Endothelial cell of umbilical vein (primary cell): ENCODE results near the gene ARL8B. TPM values are rescaled to one million over a fixed set of nuclear protein-coding genes. Genes with fewer than 3 reads are reported as not detected.

Source experiments
- BruUV-seq: library from RNA; stranded (reverse); fragments of 400-500 nt; replicated peaks from 2 replicates; lab custom pipeline; 2021; lab: Mats Ljungman, UMichigan
- CTCF ChIA-PET: fragments of 300-600, 350-600 bp; sonication (Branson Sonifier 250); formaldehyde crosslinking; loops from one replicate; lab custom pipeline; 2021; ENCODE audit warnings: antibody characterized with exemption, inconsistent platforms; lab: Charles Lee
- POLR2A ChIA-PET: fragments of 300-600, 350-600 bp; sonication (Branson Sonifier 250); formaldehyde crosslinking; loops from one replicate; lab custom pipeline; 2021; ENCODE audit warnings: antibody characterized with exemption, inconsistent platforms; lab: Charles Lee
- DNase-seq: peaks from one replicate; pipeline ENCODE4 v3.0.0-alpha.2; 2011; ENCODE audit warnings: low read depth, low spot score
- FAIRE-seq: peaks from 2 replicates; lab custom pipeline; 2011; peaks lifted over from hg19 to GRCh38; lab: Jason Lieb, UNC
- H2AFZ ChIP-seq: 2 replicates; pipeline ENCODE4 v1.6.0; 2012; ENCODE audit warnings: low read depth, low read length, control low read depth, inconsistent platforms
- H3K27ac ChIP-seq: 2 replicates; pipeline ENCODE4 v1.5.1; 2011; ENCODE audit warnings: low read depth, mild to moderate bottlenecking, control low read depth, low read length, moderate library complexity; ENCODE audit not compliant: insufficient read depth
- H3K27me3 ChIP-seq, 2 experiments: 2 replicates each; pipeline versions ENCODE4 v1.6.0 to v1.6.1; 2011; ENCODE audit warnings: low read length in 2 of 2, mixed read lengths in 1 of 2; ENCODE audit not compliant: control insufficient read depth in 2 of 2, insufficient read depth in 2 of 2
- H3K36me3 ChIP-seq, 2 experiments: 2 replicates in 1 of 2; 3 replicates in 1 of 2; pipeline ENCODE4 v1.5.1; 2011; ENCODE audit warnings: low read length in 2 of 2, mild to moderate bottlenecking in 1 of 2, moderate library complexity in 1 of 2; ENCODE audit not compliant: control insufficient read depth in 2 of 2, insufficient read depth in 2 of 2; ENCODE audit errors: extremely low read depth in 1 of 2
- H3K4me1 ChIP-seq: 3 replicates; pipeline ENCODE4 v1.5.1; 2011; ENCODE audit warnings: mild to moderate bottlenecking, low read length; ENCODE audit not compliant: control insufficient read depth, insufficient read depth; ENCODE audit errors: extremely low read depth
- H3K4me2 ChIP-seq: 2 replicates; pipeline ENCODE4 v1.6.1; 2011; ENCODE audit warnings: low read length, control low read depth, mixed read lengths; ENCODE audit not compliant: insufficient read depth
- H3K4me3 ChIP-seq, 3 experiments: fragments of 200-600 bp in 1 of 3; sonication (generic), shearing (Covaris generic) in 1 of 3; replicated peaks in 1 of 3; 2 replicates each; pipeline ENCODE4 v1.5.1; 2011 to 2016; ENCODE audit warnings: control low read depth in 3 of 3, low read length in 3 of 3, mild to moderate bottlenecking in 2 of 3, inconsistent platforms in 1 of 3, low read depth in 1 of 3, moderate library complexity in 1 of 3; ENCODE audit not compliant: insufficient read depth in 1 of 3
- H3K79me2 ChIP-seq: 2 replicates; pipeline ENCODE4 v1.6.0; 2012; ENCODE audit warnings: low read length, inconsistent platforms; ENCODE audit not compliant: control insufficient read depth, insufficient read depth
- H3K9ac ChIP-seq: replicated peaks from 2 replicates; pipeline ENCODE3; 2011; ENCODE audit warnings: low read length, control low read depth; ENCODE audit not compliant: insufficient read depth; ENCODE audit errors: extremely low read depth
- H3K9me1 ChIP-seq: replicated peaks from 3 replicates; pipeline ENCODE4 v1.6.0; 2011; ENCODE audit warnings: mild to moderate bottlenecking, low read length; ENCODE audit not compliant: control insufficient read depth, insufficient read depth; ENCODE audit errors: extremely low read depth
- H3K9me3 ChIP-seq: replicated peaks from 2 replicates; pipeline ENCODE4 v1.5.1; 2012; ENCODE audit warnings: low read length, inconsistent platforms; ENCODE audit not compliant: control insufficient read depth, insufficient read depth
- H4K20me1 ChIP-seq: replicated peaks from 2 replicates; pipeline ENCODE3; 2011; ENCODE audit warnings: mild to moderate bottlenecking, low read length; ENCODE audit not compliant: control insufficient read depth, insufficient read depth; ENCODE audit errors: extremely low read depth
- FOS ChIP-seq: IDR thresholded peaks from 2 replicates; pipeline ENCODE4 v1.6.1; 2011; ENCODE audit warnings: mild to moderate bottlenecking, low read length, moderate library complexity, borderline replicate concordance; ENCODE audit not compliant: insufficient read depth
- POLR2AphosphoS5 ChIP-seq: IDR thresholded peaks from 2 replicates; pipeline ENCODE4 v1.6.1; 2012; ENCODE audit warnings: low read depth, mild to moderate bottlenecking, control low read depth, low read length, moderate library complexity; ENCODE audit not compliant: insufficient read depth
- dilution Hi-C: fragments of 300-500 bp; cut with MboI; formaldehyde crosslinking; loops from one replicate; pipeline ENCODE4 v1.15.0; 2019; ENCODE audit warnings: low sequenced_read_pairs; ENCODE audit not compliant: extremely low pct_ligation_motif_present
- intact Hi-C: fragments of 100-400 bp; cut with micrococcal nuclease; formaldehyde crosslinking; loops from one replicate; pipeline ENCODE4 v1.10.0; 2022
- polyA plus RNA-seq, 4 experiments: library from polyadenylated mRNA; depleted of rRNA in 3 of 4; stranded (reverse) in 3 of 4; unstranded in 1 of 4; fragments of >200 nt; gene quantifications; 2 replicates each; pipeline versions ENCODE4 v1.2.1 to v1.2.3, GENCODE V29; 2011 to 2012; ENCODE audit warnings: missing spikeins in 1 of 4
- total RNA-seq: library from RNA; stranded (reverse); gene quantifications from 2 replicates; pipeline ENCODE4 v1.2.3, GENCODE V29; 2021
- TF ChIP-seq, protein P1 (sequence below), 2 donors: IDR thresholded peaks; 1 replicate in 1 of 2; 2 replicates in 1 of 2; pipeline ENCODE4 v1.5.1; 2011; ENCODE audit warnings: low read length in 2 of 2, mild to moderate bottlenecking in 2 of 2, moderate library complexity in 2 of 2, control low read depth in 1 of 2, inconsistent platforms in 1 of 2, low read depth in 1 of 2; ENCODE audit not compliant: insufficient read depth in 1 of 2; ENCODE audit errors: extremely low read depth in 1 of 2
- TF ChIP-seq, protein P2 (sequence below): IDR thresholded peaks from 2 replicates; pipeline ENCODE4 v1.6.1; 2011; ENCODE audit not compliant: insufficient read depth, insufficient read length

Gene ARL8B
- total and polyA plus RNA-seq, 2 donors (not counting 3 experiments of a cell fraction or from before 2014, with no cell fraction given), result 32.1 to 58.2 TPM

DNA sequence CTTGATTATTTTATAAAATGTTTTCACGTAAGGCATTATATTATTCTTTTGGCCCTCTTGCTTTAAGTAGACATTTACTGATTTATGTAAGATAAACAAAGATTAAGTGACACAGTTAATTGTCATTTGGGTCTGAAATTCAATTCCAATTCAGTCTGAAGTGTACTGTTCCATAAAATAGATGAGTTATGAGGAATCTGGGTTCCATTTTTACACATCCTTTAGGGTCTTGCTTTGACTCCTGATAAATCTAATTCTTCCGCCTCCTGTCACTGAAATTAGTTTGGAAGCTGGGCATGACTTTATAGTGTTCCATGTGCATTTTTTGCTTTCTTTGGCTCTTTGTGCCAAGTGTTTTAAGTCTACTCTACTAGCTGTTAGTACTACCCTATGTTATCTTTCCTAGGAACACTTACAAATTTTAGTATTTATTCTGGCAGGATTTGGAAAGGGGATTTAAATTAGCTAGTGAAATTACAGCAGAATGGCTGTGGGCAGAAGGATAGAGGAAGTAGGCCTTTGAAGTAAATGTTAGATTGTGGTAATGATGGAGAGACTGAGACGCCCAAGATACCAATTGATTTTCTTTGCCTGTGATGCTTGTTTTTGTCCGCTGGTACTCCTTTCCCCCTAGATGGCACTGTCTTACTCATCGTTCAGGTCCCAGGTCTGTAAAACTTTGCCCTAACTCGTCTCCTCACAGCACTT lies 14.3 kb downstream of the ARL8B start:
- DNase-seq, result no peak
- H3K36me3 ChIP-seq, result peaks cover 0 to 2% of the 10 kb centered on the region in 2 experiments
- no TSS peak for BruUV-seq
- FAIRE-seq, result peak; percentile 73
- ChIA-PET POLR2A (no interaction called here), CTCF (interaction anchor here (0.7 to 2.2 kb wide), 4 partner anchors 12 to 61 kb away, joined by 3 to 9 read pairs (median 4); no protein-coding TSS in a partner anchor)
- dilution Hi-C loops, result no loop called here
- H3K4me2 ChIP-seq, result no peak overlapping the region
- intact Hi-C loops, result no loop called here
- H3K27ac ChIP-seq, result no peak overlapping the region
- H3K9me1 ChIP-seq, result no peaks in the 10 kb centered on the region
- H3K9me3 ChIP-seq, result no peaks in the 10 kb centered on the region
- peaks cover 10% of the 10 kb centered on the region for H4K20me1 ChIP-seq
- peaks cover 94% of the 10 kb centered on the region for H3K79me2 ChIP-seq
- peaks cover 24% of the 10 kb centered on the region for H3K4me1 ChIP-seq
- no peaks in the 10 kb centered on the region for H3K27me3 ChIP-seq
- no peak for TF ChIP-seq FOS
- TF ChIP-seq, protein P1, sequence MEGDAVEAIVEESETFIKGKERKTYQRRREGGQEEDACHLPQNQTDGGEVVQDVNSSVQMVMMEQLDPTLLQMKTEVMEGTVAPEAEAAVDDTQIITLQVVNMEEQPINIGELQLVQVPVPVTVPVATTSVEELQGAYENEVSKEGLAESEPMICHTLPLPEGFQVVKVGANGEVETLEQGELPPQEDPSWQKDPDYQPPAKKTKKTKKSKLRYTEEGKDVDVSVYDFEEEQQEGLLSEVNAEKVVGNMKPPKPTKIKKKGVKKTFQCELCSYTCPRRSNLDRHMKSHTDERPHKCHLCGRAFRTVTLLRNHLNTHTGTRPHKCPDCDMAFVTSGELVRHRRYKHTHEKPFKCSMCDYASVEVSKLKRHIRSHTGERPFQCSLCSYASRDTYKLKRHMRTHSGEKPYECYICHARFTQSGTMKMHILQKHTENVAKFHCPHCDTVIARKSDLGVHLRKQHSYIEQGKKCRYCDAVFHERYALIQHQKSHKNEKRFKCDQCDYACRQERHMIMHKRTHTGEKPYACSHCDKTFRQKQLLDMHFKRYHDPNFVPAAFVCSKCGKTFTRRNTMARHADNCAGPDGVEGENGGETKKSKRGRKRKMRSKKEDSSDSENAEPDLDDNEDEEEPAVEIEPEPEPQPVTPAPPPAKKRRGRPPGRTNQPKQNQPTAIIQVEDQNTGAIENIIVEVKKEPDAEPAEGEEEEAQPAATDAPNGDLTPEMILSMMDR (IDR thresholded peaks at IDR 0.05; ENCODE audit: extremely low read depth in 1 of 2, insufficient read depth in 1 of 2, low read depth in 1 of 2, low read length in 2 of 2), result peak; percentile 25 to 37
- no peak overlapping the region for H3K4me3 ChIP-seq
- H2AFZ ChIP-seq, result no peak overlapping the region
- H3K9ac ChIP-seq, result no peak overlapping the region

DNA sequence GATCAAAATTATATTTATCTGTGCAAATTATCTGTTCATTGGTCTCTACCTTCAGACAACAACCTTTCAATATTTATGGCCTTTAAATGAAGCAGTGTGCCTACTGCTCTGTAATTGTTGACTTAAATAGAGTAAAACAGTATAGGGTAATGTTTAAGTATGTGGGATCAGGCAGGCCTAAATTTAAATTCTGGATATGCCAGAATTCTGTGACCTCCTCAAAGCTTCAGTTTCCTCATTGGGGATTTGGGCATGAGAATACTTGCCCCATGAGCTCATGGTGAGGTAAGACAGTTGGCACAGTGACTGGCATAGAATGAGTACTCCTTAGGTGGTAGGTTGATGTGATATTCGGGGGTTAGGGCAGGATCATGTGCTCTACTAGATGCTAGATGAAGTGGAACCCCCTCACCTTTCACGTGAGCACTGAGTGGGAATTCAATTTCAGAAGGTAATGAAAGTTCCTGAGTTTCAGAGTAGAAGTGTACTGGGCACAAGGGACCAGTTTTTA lies 14.9 kb downstream of the ARL8B start:
- H3K4me3 ChIP-seq, result no peak overlapping the region
- TF ChIP-seq POLR2AphosphoS5, result no peak
- TF ChIP-seq, protein P2, sequence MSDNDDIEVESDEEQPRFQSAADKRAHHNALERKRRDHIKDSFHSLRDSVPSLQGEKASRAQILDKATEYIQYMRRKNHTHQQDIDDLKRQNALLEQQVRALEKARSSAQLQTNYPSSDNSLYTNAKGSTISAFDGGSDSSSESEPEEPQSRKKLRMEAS, result no peak
- CTCF ChIA-PET, result interaction anchor here (1.1 to 2.2 kb wide), 3 partner anchors 12 to 44 kb away, joined by 4 to 9 read pairs (median 5); no protein-coding TSS in a partner anchor
- H3K9me1 ChIP-seq, result no peaks in the 10 kb centered on the region
- no peak overlapping the region for H3K27ac ChIP-seq
- H3K9me3 ChIP-seq, result no peaks in the 10 kb centered on the region
- H3K36me3 ChIP-seq, result peaks cover 0 to 2% of the 10 kb centered on the region in 2 experiments
- H3K4me2 ChIP-seq, result no peak overlapping the region
- intact Hi-C loops, result no loop called here
- FAIRE-seq, result no peak
- H3K79me2 ChIP-seq, result peaks cover 95% of the 10 kb centered on the region
- dilution Hi-C loops, result no loop called here
- H3K9ac ChIP-seq, result no peak overlapping the region
- POLR2A ChIA-PET, result no interaction called here
- no TSS peak for BruUV-seq
- DNase-seq, result peak; percentile 19
- H3K27me3 ChIP-seq, result no peaks in the 10 kb centered on the region
- no peak overlapping the region for H2AFZ ChIP-seq
- H4K20me1 ChIP-seq, result peaks cover 11% of the 10 kb centered on the region
- peaks cover 24% of the 10 kb centered on the region for H3K4me1 ChIP-seq
